ENCODE results near the gene GNAS.

GNAS gene

GRCh38 chr20:58907320-58908137, 55.0 kb downstream of the GNAS start:
- DNase-seq: peak; percentile 55
- in situ Hi-C loops (cut with HindIII; ENCODE audit: low pct_ligation_motif_present, low pct_unique_long_range_greater_than_20kb, low sequenced_read_pairs): no loop called here

DNA sequence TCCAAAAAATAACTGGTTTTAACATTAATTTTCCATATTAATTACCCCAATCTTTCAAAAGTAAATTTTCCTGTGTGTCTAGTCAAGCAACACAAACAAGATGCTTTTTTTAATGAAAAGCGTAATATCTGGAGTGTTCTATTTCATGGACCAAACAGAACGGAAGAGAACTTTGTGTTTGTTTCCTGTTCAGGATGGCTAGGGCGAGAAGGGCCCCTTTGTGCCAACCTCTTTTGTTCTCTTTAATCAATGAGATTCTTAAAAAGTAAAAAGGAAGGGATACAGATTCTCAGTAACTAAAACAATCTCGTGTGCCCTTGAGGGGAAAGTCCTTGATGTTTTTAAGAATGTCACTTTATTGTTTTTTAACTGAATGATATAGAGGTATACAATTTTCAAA, 55.7 kb downstream of the GNAS start:
- no peak for DNase-seq
- in situ Hi-C loops (cut with HindIII; ENCODE audit: low pct_ligation_motif_present, low pct_unique_long_range_greater_than_20kb, low sequenced_read_pairs): no loop called here

DNA sequence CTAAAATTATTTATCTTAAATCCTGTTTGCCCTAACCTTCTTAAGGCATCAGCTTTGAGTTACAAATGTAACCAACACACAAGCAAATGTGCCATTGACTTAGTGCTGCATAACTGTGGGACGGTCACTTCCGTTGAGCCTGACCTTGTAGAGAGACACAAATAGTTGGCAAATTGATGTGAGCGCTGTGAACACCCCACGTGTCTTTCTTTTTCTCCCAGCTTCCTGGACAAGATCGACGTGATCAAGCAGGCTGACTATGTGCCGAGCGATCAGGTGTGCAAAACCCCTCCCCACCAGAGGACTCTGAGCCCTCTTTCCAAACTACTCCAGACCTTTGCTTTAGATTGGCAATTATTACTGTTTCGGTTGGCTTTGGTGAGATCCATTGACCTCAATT, 56.4 kb downstream of the GNAS start:
- no peak for DNase-seq
- in situ Hi-C loops (cut with HindIII; ENCODE audit: low pct_ligation_motif_present, low pct_unique_long_range_greater_than_20kb, low sequenced_read_pairs): no loop called here

- DNase-seq: no peak
- in situ Hi-C loops (cut with HindIII; ENCODE audit: low pct_ligation_motif_present, low pct_unique_long_range_greater_than_20kb, low sequenced_read_pairs): no loop called here
Measured at GRCh38 chr20:58909585-58909984, 57.1 kb downstream of the GNAS start.

- in situ Hi-C loops (cut with HindIII; ENCODE audit: low pct_ligation_motif_present, low pct_unique_long_range_greater_than_20kb, low sequenced_read_pairs): no loop called here
- no peak for DNase-seq
Measured at GRCh38 chr20:58910473-58910872, 58.0 kb downstream of the GNAS start.

DNA sequence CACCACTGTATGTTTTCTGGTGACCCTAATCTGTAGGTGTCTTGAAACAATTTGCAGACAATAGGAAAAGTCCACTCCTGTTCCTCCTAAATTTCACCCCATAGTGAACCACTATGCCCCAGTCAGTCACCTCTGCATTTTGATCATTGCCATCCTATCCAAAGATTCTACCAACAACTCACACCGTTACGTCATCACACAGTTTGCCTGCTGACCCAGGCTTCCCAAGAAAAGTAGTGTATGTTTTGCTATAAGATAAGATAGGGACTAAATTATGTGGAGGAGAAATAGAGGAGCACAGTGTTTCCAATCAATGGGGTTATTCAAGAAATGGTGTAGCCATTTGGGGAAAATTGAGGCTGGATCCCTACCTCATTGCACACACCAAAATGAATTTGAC, 58.8 kb downstream of the GNAS start:
- no peak for DNase-seq
- in situ Hi-C loops (cut with HindIII; ENCODE audit: low pct_ligation_motif_present, low pct_unique_long_range_greater_than_20kb, low sequenced_read_pairs): no loop called here

DNA sequence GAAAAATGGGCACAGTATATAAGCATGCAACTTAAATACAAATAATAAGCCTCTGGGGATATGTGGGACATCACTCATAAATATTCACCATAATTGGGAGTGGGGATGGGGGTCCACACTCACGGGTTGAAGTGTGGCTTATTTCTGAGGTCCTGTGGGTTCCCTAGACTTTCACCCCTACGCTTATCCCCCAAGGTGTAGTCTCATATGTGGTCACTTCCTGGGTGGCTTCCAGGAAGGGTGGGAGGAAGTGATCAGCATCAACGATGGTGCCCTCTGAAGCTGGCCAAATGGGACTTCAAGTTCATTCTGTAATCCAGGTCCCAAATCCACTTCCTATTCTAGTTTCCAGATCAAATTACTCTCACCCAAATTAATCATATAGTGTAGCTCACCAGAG, 59.5 kb downstream of the GNAS start:
- no peak for DNase-seq
- in situ Hi-C loops (cut with HindIII; ENCODE audit: low pct_ligation_motif_present, low pct_unique_long_range_greater_than_20kb, low sequenced_read_pairs): no loop called here

GRCh38 chr20:58913079-58913478, 60.6 kb downstream of the GNAS start:
- in situ Hi-C loops (cut with HindIII; ENCODE audit: low pct_ligation_motif_present, low pct_unique_long_range_greater_than_20kb, low sequenced_read_pairs): no loop called here
- DNase-seq: no peak

GRCh38 chr20:58918621-58919020, 66.1 kb downstream of the GNAS start:
- no peak for DNase-seq
- in situ Hi-C loops (cut with HindIII; ENCODE audit: low pct_ligation_motif_present, low pct_unique_long_range_greater_than_20kb, low sequenced_read_pairs): no loop called here

GRCh38 chr20:58921564-58921963, 69.0 kb downstream of the GNAS start:
- no peak for DNase-seq
- in situ Hi-C loops (cut with HindIII; ENCODE audit: low pct_ligation_motif_present, low pct_unique_long_range_greater_than_20kb, low sequenced_read_pairs): no loop called here

- DNase-seq: no peak
- in situ Hi-C loops (cut with HindIII; ENCODE audit: low pct_ligation_motif_present, low pct_unique_long_range_greater_than_20kb, low sequenced_read_pairs): no loop called here
Measured at GRCh38 chr20:58922036-58922435, 69.5 kb downstream of the GNAS start.

DNA sequence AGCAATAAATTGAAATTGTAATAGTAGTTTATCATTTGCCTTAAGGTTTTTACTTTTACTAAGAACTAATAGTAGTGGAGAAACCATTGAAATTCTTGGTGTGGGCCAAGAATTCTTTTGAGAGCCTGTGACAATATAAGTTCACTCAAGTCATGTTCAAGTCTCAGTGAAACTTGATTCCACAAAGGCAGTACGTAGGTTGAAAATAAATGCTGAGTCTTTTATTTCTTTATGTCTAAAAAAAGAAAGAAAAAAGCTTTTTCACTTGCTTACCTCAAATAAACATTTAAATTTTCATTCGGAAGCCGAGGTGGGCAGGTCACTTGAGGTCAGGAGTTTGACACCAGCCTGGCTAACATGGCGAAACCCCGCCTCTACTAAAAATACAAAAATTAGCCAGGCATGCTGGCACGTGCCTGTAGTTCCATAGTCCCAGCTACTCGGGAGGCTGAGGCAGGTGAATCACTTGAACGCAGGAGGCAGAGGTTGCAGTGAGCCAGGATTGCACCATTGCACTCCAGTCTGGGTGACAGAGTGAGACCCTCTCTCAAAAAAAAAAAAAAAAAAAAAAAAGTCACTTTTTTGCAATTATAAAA, 70.7 kb downstream of the GNAS start:
- no peak for DNase-seq
- in situ Hi-C loops (cut with HindIII; ENCODE audit: low pct_ligation_motif_present, low pct_unique_long_range_greater_than_20kb, low sequenced_read_pairs): no loop called here

DNA sequence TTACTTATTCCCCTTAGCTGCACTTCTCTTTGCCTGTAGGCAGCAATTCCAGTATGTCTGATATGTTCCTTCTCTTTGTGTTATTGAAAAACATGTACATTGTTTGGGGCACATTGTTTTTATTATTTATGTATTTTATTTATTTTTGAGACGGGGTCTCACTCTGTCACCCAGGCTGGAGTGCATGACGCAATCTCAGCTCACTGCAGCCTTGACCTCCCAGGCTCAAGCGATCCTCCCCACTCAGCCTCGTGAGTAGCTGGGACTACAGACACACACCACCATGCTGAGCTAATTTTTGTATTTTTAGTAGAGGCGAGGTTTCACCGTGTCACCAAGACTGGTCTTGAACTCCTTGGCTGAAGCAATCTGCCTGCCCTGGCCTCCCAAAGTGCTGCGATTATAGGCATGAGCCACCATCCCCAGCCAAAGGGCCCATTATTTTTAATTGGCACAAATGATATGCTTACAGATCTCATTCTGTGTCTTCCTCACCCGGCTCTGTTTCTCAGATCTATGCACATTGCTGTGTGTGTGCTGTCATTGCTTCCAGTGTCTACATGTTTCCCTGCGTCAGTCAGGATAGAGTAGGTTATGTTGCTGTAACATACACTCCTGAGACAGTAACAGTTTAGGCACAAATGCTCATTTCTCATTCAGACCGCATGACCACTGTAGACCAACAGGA, 74.4 kb downstream of the GNAS start:
- in situ Hi-C loops (cut with HindIII; ENCODE audit: low pct_ligation_motif_present, low pct_unique_long_range_greater_than_20kb, low sequenced_read_pairs): no loop called here
- DNase-seq: no peak

DNA sequence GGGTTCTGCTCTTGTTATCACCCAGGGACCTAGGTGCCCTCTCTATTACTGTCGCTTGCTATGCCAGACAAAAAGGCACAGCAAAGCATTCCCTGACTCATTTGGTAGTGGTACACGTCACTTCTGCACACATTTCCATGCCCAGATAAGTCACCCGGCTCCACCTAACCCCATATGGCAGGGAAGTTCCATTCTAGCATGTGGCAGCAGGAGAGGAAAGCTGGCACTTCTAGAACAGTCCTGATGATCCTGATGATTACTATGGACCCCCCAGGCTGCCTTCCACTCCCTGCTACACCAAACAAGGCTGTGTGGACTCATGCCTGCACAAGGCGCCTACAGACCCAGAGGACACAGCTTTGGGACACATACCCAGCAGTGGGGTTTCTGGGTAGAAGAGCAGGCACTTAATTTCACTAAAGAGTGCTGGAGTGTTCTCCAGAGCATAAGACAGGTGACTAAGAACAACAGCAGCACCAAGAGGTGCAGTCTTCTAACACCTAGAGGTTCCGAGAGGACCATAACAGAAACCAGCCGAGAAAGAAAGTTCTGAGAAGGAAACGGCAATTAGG, 75.1 kb downstream of the GNAS start:
- in situ Hi-C loops (cut with HindIII; ENCODE audit: low pct_ligation_motif_present, low pct_unique_long_range_greater_than_20kb, low sequenced_read_pairs): no loop called here
- no peak for DNase-seq

GRCh38 chr20:58930496-58930895, 78.0 kb downstream of the GNAS start:
- in situ Hi-C loops (cut with HindIII; ENCODE audit: low pct_ligation_motif_present, low pct_unique_long_range_greater_than_20kb, low sequenced_read_pairs): no loop called here
- no peak for DNase-seq

- in situ Hi-C loops (cut with HindIII; ENCODE audit: low pct_ligation_motif_present, low pct_unique_long_range_greater_than_20kb, low sequenced_read_pairs): no loop called here
- no peak for DNase-seq
Measured at GRCh38 chr20:58932170-58932569, 79.7 kb downstream of the GNAS start.

GRCh38 chr20:58938078-58938477, 85.6 kb downstream of the GNAS start:
- DNase-seq: no peak
- in situ Hi-C loops (cut with HindIII; ENCODE audit: low pct_ligation_motif_present, low pct_unique_long_range_greater_than_20kb, low sequenced_read_pairs): no loop called here

DNA sequence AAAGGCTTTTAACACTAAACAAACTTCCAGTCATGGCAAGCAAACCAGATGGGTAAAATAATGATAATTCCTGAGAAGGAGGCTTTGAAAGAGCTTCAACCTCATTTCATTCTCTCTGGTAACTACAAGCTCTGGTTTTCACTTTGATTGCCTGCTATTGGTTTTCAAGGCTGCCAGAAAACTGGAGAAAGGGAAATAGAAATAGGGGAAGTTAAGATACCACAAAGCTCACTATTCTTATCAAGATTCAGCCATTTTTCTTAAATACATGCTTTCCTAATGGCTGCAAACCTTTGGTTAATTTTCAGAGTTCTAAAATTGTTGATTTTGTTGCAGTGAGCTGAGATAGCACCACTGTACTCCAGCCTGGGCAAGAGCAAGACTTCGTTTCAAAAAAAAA, 86.0 kb downstream of the GNAS start:
- in situ Hi-C loops (cut with HindIII; ENCODE audit: low pct_ligation_motif_present, low pct_unique_long_range_greater_than_20kb, low sequenced_read_pairs): no loop called here
- DNase-seq: no peak

DNA sequence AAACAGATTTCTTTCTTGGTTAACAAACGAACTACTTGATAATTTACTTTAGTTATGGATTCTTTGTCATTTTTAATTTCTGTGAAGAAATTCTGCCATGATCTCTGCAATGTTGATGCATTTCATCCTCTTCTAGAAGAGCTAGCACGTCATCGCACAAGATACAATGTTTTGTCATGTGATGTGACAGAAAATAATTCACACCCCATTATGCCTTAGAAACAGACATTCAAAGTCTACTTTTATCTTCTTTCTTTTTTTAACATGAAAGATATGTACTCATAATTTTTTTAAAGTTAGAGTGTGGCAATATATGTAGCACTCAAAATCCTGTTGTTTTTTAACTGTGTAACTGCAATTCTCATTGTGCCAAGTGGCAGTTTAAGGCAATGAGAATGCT, 89.0 kb downstream of the GNAS start:
- DNase-seq: no peak
- in situ Hi-C loops (cut with HindIII; ENCODE audit: low pct_ligation_motif_present, low pct_unique_long_range_greater_than_20kb, low sequenced_read_pairs): no loop called here

Data from ACHN (cell line).